ENCODE measurements around the gene SLC28A3.
A peak's percentile ranks its signal among the peaks of the same experiment; 100 is the strongest.

SLC28A3 gene

GRCh38 chr9:84339962-84340361 is 596 bp downstream of the SLC28A3 start:
- DNase-seq (ENCODE audit: low read depth) = no peak

GRCh38 chr9:84339503-84339902 is 1.1 kb downstream of the SLC28A3 start:
- DNase-seq (ENCODE audit: low read depth) = no peak

- no peak for DNase-seq (ENCODE audit: low read depth)
Measured at GRCh38 chr9:84338792-84339191, 1.8 kb downstream of the SLC28A3 start.

- no peak for DNase-seq (ENCODE audit: low read depth)
Measured at GRCh38 chr9:84337252-84337651, 3.3 kb downstream of the SLC28A3 start.

GRCh38 chr9:84331119-84331809 is 9.3 kb downstream of the SLC28A3 start:
- no peak for DNase-seq (ENCODE audit: low read depth)

- no peak for DNase-seq (ENCODE audit: low read depth)
Measured at GRCh38 chr9:84330246-84330645, 10.3 kb downstream of the SLC28A3 start.

GRCh38 chr9:84327184-84327583 is 13.4 kb downstream of the SLC28A3 start:
- DNase-seq (ENCODE audit: low read depth) = no peak

GRCh38 chr9:84325347-84325973 is 15.1 kb downstream of the SLC28A3 start:
- DNase-seq (ENCODE audit: low read depth) = no peak

- no peak for DNase-seq (ENCODE audit: low read depth)
Measured at GRCh38 chr9:84324811-84325210, 15.7 kb downstream of the SLC28A3 start.

GRCh38 chr9:84323858-84324257 is 16.7 kb downstream of the SLC28A3 start:
- no peak for DNase-seq (ENCODE audit: low read depth)

GRCh38 chr9:84322828-84323227 is 17.7 kb downstream of the SLC28A3 start:
- DNase-seq (ENCODE audit: low read depth) = no peak

GRCh38 chr9:84320231-84320630 is 20.3 kb downstream of the SLC28A3 start:
- no peak for DNase-seq (ENCODE audit: low read depth)

GRCh38 chr9:84319632-84320031 is 20.9 kb downstream of the SLC28A3 start:
- no peak for DNase-seq (ENCODE audit: low read depth)

- no peak for DNase-seq (ENCODE audit: low read depth)
Measured at GRCh38 chr9:84318981-84319380, 21.6 kb downstream of the SLC28A3 start.

- DNase-seq (ENCODE audit: low read depth) = no peak
Measured at GRCh38 chr9:84317563-84317962, 23.0 kb downstream of the SLC28A3 start.

- DNase-seq (ENCODE audit: low read depth) = peak; percentile 33
Measured at GRCh38 chr9:84315278-84315877, 25.2 kb downstream of the SLC28A3 start.

GRCh38 chr9:84314306-84314705 is 26.3 kb downstream of the SLC28A3 start:
- DNase-seq (ENCODE audit: low read depth) = no peak

GRCh38 chr9:84310883-84311282 is 29.7 kb downstream of the SLC28A3 start:
- no peak for DNase-seq (ENCODE audit: low read depth)

- DNase-seq (ENCODE audit: low read depth) = no peak
Measured at GRCh38 chr9:84305497-84306131, 34.9 kb downstream of the SLC28A3 start.

- DNase-seq (ENCODE audit: low read depth) = no peak
Measured at GRCh38 chr9:84304166-84304565, 36.4 kb downstream of the SLC28A3 start.

- no peak for DNase-seq (ENCODE audit: low read depth)
Measured at GRCh38 chr9:84303061-84303460, 37.5 kb downstream of the SLC28A3 start.

- DNase-seq (ENCODE audit: low read depth) = no peak
Measured at GRCh38 chr9:84301851-84302250, 38.7 kb downstream of the SLC28A3 start.

- DNase-seq (ENCODE audit: low read depth) = no peak
Measured at GRCh38 chr9:84300271-84300670, 40.3 kb downstream of the SLC28A3 start.
